SU-DHL-6 (cell line): ENCODE measurements around the gene LHPP.

ENCODE experiments used
- H2AFZ ChIP-seq: fragments of 200-600 bp; sonication (generic); 2 replicates; pipeline ENCODE4 v1.6.1; 2014; ENCODE audit warnings: low read depth, mild to moderate bottlenecking, moderate library complexity, mixed read lengths, antibody characterized with exemption, low read length; ENCODE audit not compliant: severe bottlenecking
- H3F3A ChIP-seq: fragments of 200-600 bp; shearing (Covaris generic); 2 replicates; pipeline ENCODE4 v1.6.0; 2016; ENCODE audit warnings: antibody characterized with exemption, mild to moderate bottlenecking; ENCODE audit not compliant: insufficient read depth
- H3K27ac ChIP-seq: fragments of 200-600 bp; sonication (generic); 2 replicates; pipeline ENCODE4 v1.5.1; 2016; ENCODE audit warnings: low read depth, mild to moderate bottlenecking, low read length, moderate library complexity, mixed read lengths
- H3K27me3 ChIP-seq: fragments of 200-600 bp; sonication (generic), shearing (Covaris generic); 2 replicates; pipeline ENCODE4 v1.6.0; 2014; ENCODE audit warnings: mild to moderate bottlenecking, low read length
- H3K36me3 ChIP-seq: fragments of 200-600 bp; sonication (generic); 2 replicates; pipeline ENCODE4 v1.6.1; 2014; ENCODE audit warnings: mild to moderate bottlenecking, low read length, mixed read lengths
- H3K4me2 ChIP-seq: fragments of 300-600, 200-600 bp; shearing (Covaris generic), sonication (generic); 2 replicates; pipeline ENCODE4 v1.6.0; 2014; ENCODE audit warnings: low read length, low read depth, mild to moderate bottlenecking; ENCODE audit not compliant: poor library complexity, severe bottlenecking
- H3K4me3 ChIP-seq: fragments of 200-600 bp; sonication (generic); 2 replicates; pipeline ENCODE4 v1.5.1; 2014; ENCODE audit warnings: antibody characterized with exemption, low read length, mild to moderate bottlenecking, mixed read lengths; ENCODE audit not compliant: insufficient read depth, poor library complexity, severe bottlenecking
- H3K79me2 ChIP-seq: fragments of 200-600 bp; sonication (generic); 2 replicates; pipeline ENCODE4 v1.6.1; 2014; ENCODE audit warnings: mild to moderate bottlenecking, low read length, moderate library complexity; ENCODE audit not compliant: insufficient read depth
- H3K9ac ChIP-seq: fragments of 200-600 bp; sonication (generic); 2 replicates; pipeline ENCODE4 v1.7.0; 2014; ENCODE audit warnings: mild to moderate bottlenecking, low read length
- H3K9me2 ChIP-seq: fragments of 200-600 bp; sonication (generic); replicated peaks from 2 replicates; pipeline ENCODE4 v1.6.1; 2014; ENCODE audit warnings: low read length; ENCODE audit not compliant: insufficient read depth
- H3K9me3 ChIP-seq: fragments of 200-600 bp; sonication (generic); 2 replicates; pipeline ENCODE4 v1.6.1; 2014; ENCODE audit warnings: low read length, mixed read lengths; ENCODE audit not compliant: insufficient read depth
- H4K20me1 ChIP-seq: fragments of 200-600 bp; sonication (generic); 2 replicates; pipeline ENCODE4 v1.6.1; 2014; ENCODE audit warnings: low read depth, mild to moderate bottlenecking, antibody characterized with exemption, low read length, moderate library complexity, mixed read lengths
- EZH2phosphoT487 ChIP-seq: fragments of 200-600 bp; sonication (generic), shearing (Covaris generic); conservative IDR thresholded peaks from 2 replicates; pipeline ENCODE4 v1.6.1; 2018; ENCODE audit warnings: mild to moderate bottlenecking, antibody characterized with exemption, low read length, moderate library complexity, mixed read lengths
- TF ChIP-seq, protein P1 (sequence below): fragments of 200-600 bp; sonication (generic); IDR thresholded peaks from one replicate; pipeline ENCODE4 v1.5.1; 2017; ENCODE audit warnings: antibody characterized with exemption, mild to moderate bottlenecking, low read length, moderate library complexity; ENCODE audit not compliant: insufficient read depth, poor library complexity, severe bottlenecking

Gene LHPP

DNA sequence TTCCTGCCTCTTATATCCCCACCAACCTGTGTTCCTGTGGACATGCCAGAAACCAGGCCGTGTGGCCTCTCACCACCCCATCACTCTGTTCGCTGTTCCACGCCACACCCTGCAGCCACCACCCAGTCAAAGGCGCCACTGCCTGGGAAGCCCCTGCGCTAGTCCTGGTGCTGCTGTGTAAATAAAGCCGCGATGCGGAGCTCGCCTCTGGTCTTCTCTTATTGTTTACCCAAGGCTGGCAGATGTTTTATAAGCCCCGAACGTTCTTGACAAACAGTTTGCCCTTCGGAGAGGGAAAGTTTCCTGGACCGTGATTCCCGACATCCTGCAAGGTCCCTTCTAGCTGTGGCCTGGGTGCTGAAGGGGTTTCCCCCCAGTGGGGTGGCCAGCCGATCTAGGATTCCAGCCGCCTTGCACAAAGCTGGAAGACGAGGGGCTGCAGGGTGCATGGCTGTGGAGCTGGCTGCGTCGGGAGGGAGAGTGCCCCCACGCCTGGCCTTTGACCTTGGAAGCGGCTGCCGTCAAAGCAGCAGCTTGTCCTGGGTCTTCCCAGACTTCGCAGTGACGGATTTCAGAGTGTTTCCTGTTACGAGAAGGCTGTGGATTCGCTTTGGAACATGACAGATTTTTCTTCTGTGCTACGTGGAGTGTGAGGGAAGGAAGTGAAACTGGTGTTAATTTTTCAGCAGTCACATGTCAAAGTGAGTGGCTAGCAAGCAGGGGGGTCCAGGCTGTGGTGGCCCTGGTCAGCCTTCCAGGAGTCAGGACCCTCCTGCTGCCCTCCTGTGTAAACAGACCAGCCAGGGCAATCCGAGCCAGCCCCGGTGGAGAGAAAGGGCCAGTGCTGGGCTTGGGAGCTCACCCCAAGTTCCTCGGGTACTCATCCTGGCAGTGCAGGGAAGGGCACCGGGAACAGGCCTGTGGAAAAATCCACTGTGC lies 61.6 kb downstream of the LHPP start:
- Histone ChIP-seq H3K4me3 (no peak overlapping the region), H3K9me2 (no peaks in the 10 kb centered on the region), H3F3A (no peaks in the 10 kb centered on the region), H3K27me3 (no peaks in the 10 kb centered on the region), H3K27ac (no peak overlapping the region), H2AFZ (no peak overlapping the region), H3K9ac (peak overlapping the region; percentile 21; the same call in 1 of the 2 replicates), H3K4me2 (peak overlapping the region; percentile 17), H3K79me2 (no peaks in the 10 kb centered on the region), H3K9me3 (no peaks in the 10 kb centered on the region), H3K36me3 (no peaks in the 10 kb centered on the region), H4K20me1 (no peaks in the 10 kb centered on the region)
- TF ChIP-seq, protein P1, sequence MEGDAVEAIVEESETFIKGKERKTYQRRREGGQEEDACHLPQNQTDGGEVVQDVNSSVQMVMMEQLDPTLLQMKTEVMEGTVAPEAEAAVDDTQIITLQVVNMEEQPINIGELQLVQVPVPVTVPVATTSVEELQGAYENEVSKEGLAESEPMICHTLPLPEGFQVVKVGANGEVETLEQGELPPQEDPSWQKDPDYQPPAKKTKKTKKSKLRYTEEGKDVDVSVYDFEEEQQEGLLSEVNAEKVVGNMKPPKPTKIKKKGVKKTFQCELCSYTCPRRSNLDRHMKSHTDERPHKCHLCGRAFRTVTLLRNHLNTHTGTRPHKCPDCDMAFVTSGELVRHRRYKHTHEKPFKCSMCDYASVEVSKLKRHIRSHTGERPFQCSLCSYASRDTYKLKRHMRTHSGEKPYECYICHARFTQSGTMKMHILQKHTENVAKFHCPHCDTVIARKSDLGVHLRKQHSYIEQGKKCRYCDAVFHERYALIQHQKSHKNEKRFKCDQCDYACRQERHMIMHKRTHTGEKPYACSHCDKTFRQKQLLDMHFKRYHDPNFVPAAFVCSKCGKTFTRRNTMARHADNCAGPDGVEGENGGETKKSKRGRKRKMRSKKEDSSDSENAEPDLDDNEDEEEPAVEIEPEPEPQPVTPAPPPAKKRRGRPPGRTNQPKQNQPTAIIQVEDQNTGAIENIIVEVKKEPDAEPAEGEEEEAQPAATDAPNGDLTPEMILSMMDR = no peak
- TF ChIP-seq EZH2phosphoT487 = no peak

DNA sequence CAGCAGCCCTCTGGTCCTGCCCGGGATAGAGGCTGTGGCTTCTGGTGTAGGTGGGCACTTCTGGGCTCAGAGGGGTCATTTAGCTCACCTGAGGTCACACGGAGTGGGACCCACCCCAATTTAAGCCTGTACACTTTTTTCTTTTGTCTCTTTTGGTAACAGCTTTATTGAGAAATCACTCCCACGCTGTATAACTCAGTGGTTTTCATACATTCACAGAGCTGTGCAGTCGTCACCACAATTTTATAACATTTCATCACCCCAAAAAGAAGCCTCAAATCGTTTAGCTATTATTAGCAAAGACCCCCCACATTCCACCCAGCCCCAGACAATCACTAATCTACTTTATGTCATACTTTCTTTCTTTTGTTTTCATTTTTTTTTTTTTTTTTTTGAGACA lies 62.3 kb downstream of the LHPP start:
- H3F3A ChIP-seq = no peaks in the 10 kb centered on the region; the same call in 1 of the 2 replicates
- no peak overlapping the region for H3K4me2 ChIP-seq

DNA sequence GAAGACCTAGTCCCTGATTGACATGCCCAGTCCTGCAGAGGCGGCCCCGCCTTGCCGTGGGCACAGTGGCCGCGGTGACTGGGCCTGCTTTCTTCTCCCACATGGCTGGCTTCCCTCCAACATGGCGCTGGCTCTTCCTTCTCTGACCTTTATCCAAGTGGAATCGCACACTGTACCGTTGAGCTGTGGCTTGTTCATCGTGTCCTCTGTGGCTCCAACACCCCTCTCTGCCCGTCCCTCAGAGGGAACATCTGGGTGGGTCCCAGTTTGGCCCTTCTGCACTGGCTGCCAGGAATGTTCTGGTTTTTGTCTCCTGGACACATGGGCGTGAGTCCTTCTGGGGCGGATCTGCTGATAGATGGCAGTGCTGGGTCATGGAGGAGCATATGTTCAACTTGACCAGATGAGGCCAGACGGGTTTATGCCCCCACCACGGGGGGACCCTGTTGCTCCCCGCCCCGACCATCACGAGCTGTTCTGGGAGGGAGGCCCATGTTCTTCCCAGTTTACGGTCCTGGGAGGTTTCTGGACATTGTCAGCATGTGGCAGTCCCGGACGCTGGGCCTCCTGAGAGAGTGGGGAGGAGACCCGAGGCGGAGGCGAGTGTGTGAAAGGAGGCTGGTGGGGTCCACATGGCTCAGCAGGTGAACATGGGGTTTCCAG lies 63.5 kb downstream of the LHPP start:
- H3K36me3 ChIP-seq = no peaks in the 10 kb centered on the region
- no peaks in the 10 kb centered on the region for H3K9me2 ChIP-seq
- no peak overlapping the region for H3K9ac ChIP-seq
- no peak overlapping the region for H3K27ac ChIP-seq
- no peaks in the 10 kb centered on the region for H3K27me3 ChIP-seq
- H3K4me2 ChIP-seq = no peak overlapping the region
- no peaks in the 10 kb centered on the region; the same call in 1 of the 2 replicates for H3F3A ChIP-seq
- H3K9me3 ChIP-seq = no peaks in the 10 kb centered on the region
- TF ChIP-seq, protein P1 = no peak
- no peak overlapping the region for H2AFZ ChIP-seq
- H3K4me3 ChIP-seq = no peak overlapping the region
- H4K20me1 ChIP-seq = no peaks in the 10 kb centered on the region
- no peaks in the 10 kb centered on the region for H3K79me2 ChIP-seq

More for the DNA sequence above, 62.3 kb downstream of the LHPP start:
- no peaks in the 10 kb centered on the region for H3K36me3 ChIP-seq
- no peak overlapping the region for H3K27ac ChIP-seq
- no peak overlapping the region for H3K4me3 ChIP-seq
- TF ChIP-seq EZH2phosphoT487 = no peak
- TF ChIP-seq, protein P1 = no peak
- H2AFZ ChIP-seq = no peak overlapping the region
- no peaks in the 10 kb centered on the region for H4K20me1 ChIP-seq
- H3K9ac ChIP-seq = no peak overlapping the region
- H3K27me3 ChIP-seq = no peaks in the 10 kb centered on the region
- no peaks in the 10 kb centered on the region for H3K9me3 ChIP-seq
- no peaks in the 10 kb centered on the region for H3K9me2 ChIP-seq
- no peaks in the 10 kb centered on the region for H3K79me2 ChIP-seq
